Left colon (tissue), 2 donors: ENCODE measurements around the gene FEM1C. TPM values are rescaled to one million over a fixed set of nuclear protein-coding genes. Genes with fewer than 3 reads are reported as not detected.

Experiments
- ATAC-seq: fragments of 200-7000 bp; cut with Tn5 transposase; one replicate; pipeline ENCODE4 v1.9.1; 2020; ENCODE audit warnings: mild to moderate bottlenecking, moderate library complexity
- DNase-seq, 2 donors: peaks; one replicate each; pipeline ENCODE4 v3.0.0-alpha.2; 2020
- intact Hi-C, 2 donors: fragments of 100-400 bp; cut with DNase I in 1 of 2; cut with micrococcal nuclease in 1 of 2; formaldehyde crosslinking; loops; one replicate each; pipeline versions ENCODE4 v1.11.2 to v1.14.0; 2022; cut with DNase I, micrococcal nuclease
- total RNA-seq, 2 donors: library from RNA; stranded (reverse); fragmentation: NEBNext Ultra II Directional; extraction: Animal tissue kit (Norgen Biotek cat#: 25700); gene quantifications; one replicate each; pipeline ENCODE4 v1.2.1, GENCODE V29; 2021
- donor health status: DM: no; HTN: no; CAD: no.
- donor health status: DM: yes; HTN: yes; CAD: no.

FEM1C gene
- total RNA-seq, 2 donors from 2014 or later, result 36.4 to 42.5 TPM

DNA sequence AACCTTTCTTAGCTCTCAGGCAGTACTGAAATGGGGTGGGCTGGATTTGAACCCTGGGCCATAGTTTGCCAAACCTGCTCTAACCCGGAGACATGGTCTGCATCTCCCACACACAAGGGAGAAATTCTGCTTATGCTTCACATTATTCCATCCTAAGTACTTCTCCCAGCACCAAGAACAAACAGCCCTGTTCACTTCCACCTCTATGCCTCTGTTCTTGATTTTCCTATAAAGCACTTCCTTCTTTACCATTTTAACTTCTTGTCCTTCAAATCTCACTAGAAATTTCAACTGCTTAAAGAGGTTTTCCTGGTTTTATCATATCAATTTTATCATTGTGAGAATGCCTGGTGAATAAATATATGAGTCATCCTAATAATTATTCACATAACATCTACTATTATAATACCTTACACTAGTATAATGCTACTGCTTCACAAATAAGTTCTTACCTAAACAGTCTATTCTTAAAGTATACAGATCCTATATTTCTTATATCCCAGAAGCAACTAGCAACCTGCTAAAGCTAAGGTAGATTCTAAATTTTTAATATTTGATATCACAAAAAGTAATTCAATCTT is 12.7 kb downstream of the FEM1C start:
- intact Hi-C loops, result loop anchor here in 1 of 2 donors (10.0 kb wide), 1 partner anchor 107 kb away; no protein-coding TSS in a partner anchor
- DNase-seq (no peak), ATAC-seq (peak; percentile 57)

- no peak for ATAC-seq
- no peak for DNase-seq
- intact Hi-C loops, result loop anchor here in 1 of 2 donors (10.0 kb wide), 1 partner anchor 107 kb away; no protein-coding TSS in a partner anchor
These were observed 13.2 kb downstream of the FEM1C start for GRCh38 chr5:115531380-115531779.

- intact Hi-C loops, result loop anchor here in 1 of 2 donors (10.0 kb wide), 1 partner anchor 106 kb away; no protein-coding TSS in a partner anchor
- ATAC-seq (no peak), DNase-seq (no peak)
These were observed 14.1 kb downstream of the FEM1C start for GRCh38 chr5:115530426-115530825.

DNA sequence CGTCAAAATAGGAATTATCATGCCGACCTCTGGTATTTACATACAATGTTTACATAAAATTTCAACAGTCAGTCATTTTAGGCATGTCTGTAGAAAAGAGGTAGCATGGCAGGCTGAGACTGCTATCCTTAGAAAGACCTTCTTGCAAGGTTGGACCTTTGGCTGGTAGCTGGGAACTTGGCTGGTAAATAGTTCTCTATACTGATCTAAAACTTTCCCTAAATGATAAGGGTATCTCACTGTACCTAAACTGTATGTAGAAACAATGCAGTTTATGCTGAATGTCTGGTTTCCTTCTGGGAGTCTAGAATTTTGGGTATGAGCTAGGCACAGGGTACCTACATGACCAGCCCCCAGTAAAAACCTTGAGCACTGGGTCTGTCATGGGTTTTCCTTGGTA is 18.0 kb downstream of the FEM1C start:
- ATAC-seq (no peak), DNase-seq (no peak)
- intact Hi-C loops, result no loop called here

DNA sequence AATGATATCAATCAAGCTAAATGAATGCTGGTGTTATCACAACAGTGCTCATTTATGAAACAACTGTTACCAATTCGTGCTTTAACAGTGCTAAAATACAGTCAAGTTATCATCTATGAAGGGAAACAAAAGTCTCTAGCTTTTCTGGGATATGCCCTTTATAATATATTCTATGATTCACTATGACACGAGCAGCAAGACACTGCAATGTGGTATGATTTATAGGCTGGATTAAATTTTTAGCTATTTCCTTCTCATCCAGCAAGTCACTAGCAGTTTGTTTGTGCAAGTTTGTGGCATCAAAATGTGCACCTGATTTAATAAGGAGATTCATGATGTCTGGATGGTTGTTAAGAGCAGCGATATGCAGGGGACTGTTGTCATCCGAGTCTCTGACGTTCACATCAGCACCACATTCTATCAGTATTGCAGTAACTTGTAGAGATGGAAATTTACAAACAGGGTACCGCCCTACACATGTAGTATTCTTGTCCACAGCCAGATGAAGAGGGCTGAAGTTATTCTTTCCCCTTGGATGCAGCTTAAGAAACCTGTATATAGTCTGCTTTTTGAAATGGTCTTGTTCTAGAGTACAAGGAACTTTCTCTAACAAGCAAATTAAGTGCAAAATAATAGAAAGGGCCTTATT is 20.3 kb downstream of the FEM1C start:
- DNase-seq, result no peak
- intact Hi-C loops, result no loop called here
- ATAC-seq, result peak; percentile 34

DNA sequence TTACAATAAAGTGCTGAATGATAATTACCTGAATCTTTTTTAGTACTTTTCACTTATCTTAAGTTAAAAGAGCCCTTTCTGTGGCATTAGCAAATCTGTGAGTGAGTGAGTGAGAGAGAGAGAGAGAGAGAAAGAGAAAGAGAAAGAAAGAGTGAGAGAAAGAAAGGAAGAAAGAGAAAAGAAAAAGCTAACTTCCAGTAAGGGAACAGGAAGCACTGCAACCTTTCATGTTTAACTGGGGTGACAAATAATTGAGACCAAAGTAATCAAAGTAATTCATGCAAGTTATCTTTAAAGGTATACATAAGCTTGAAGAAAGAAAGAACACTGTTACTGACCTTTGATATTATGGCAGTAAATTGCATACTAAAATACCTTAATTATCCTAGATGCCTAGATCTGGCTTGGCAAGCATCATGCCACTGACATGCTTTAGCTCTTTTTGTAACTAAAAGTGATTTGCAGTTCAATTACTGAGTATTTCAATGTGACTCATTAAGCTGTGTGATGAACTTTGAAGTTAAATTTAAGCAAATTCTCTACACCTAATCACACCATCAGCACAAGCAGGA is 21.7 kb downstream of the FEM1C start:
- intact Hi-C loops, result no loop called here
- ATAC-seq, result peak; percentile 90
- DNase-seq, result peak in 1 of 2 donors; percentile 16

DNA sequence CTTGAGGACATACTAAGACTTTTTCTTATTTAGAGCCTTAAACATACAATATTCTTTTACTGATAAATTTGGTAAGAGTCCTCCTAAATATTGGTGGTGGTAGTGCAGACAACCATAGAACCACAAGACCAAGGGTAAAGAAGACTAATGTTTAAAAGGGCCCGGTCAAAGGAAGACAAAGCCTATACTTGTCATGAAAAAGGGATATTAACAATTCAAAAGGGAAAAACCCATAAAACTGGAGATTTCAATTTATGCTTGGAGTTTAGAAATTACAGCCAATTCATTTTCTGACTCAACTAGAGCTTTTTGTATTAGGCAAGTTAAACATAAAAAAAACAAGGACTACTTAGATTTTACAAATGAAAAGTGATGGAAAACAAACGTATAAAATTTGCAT is 24.4 kb downstream of the FEM1C start:
- ATAC-seq (no peak), DNase-seq (no peak)
- intact Hi-C loops, result no loop called here

DNA sequence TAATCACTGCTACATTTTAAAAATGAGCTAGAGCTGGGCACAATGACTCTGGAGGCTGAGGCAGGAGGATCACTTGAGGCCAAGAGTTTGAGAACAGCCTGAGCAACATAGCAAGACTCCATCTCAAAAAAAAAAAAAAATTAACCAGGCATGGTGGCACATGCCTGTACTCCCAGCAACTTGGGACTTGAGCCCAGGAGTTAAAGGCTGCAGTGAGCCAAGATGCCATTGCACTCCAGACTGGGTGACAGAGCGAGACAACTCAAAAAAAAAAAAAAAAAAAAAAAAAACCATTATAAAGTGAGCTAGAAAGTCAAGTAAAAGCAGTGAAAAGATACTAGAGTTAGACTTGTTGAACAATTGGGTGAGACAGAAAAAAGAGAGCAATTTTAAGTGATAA is 28.2 kb downstream of the FEM1C start:
- ATAC-seq (no peak), DNase-seq (no peak)
- intact Hi-C loops, result no loop called here

DNA sequence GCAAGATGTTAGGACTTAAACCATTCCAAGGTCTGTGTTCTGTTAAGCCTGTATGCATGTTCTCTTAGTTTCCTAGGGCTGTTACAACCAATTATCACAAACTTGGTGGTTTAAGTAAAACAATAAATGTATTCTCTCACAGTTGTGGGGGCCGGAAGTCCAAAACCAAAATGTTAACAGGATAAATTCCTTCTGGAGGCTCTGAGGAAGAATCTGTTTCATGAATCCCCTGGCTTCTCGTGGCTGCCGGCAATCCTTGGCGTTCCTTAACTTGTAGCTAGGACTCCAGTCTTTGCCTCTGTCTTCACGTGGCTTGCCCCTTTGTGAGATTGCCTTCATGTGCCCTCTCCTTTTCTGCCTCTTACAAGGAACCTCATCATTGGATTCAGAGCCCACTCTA is 30.4 kb downstream of the FEM1C start:
- ATAC-seq (no peak), DNase-seq (no peak)
- intact Hi-C loops, result no loop called here

GRCh38 chr5:115511632-115512031 is 32.9 kb downstream of the FEM1C start:
- ATAC-seq, result no peak
- intact Hi-C loops, result no loop called here
- no peak for DNase-seq

- intact Hi-C loops, result no loop called here
- ATAC-seq, result no peak
- DNase-seq, result no peak
These were observed 34.4 kb downstream of the FEM1C start for GRCh38 chr5:115510145-115510645.

- intact Hi-C loops, result no loop called here
- DNase-seq (no peak), ATAC-seq (no peak)
These were observed 35.0 kb downstream of the FEM1C start for GRCh38 chr5:115509547-115509946.

GRCh38 chr5:115507681-115508080 is 36.9 kb downstream of the FEM1C start:
- ATAC-seq, result no peak
- DNase-seq, result no peak
- intact Hi-C loops, result no loop called here

- intact Hi-C loops, result no loop called here
- no peak for DNase-seq
- peak; percentile 60 for ATAC-seq
These were observed 41.2 kb downstream of the FEM1C start for GRCh38 chr5:115503420-115503819.

- ATAC-seq, result no peak
- intact Hi-C loops, result no loop called here
- DNase-seq, result no peak
These were observed 42.9 kb downstream of the FEM1C start for GRCh38 chr5:115501464-115502210.

GRCh38 chr5:115500225-115500624 is 44.4 kb downstream of the FEM1C start:
- ATAC-seq (no peak), DNase-seq (no peak)
- intact Hi-C loops, result no loop called here

GRCh38 chr5:115496936-115497576 is 47.5 kb downstream of the FEM1C start:
- intact Hi-C loops, result no loop called here
- ATAC-seq (no peak), DNase-seq (no peak)

DNA sequence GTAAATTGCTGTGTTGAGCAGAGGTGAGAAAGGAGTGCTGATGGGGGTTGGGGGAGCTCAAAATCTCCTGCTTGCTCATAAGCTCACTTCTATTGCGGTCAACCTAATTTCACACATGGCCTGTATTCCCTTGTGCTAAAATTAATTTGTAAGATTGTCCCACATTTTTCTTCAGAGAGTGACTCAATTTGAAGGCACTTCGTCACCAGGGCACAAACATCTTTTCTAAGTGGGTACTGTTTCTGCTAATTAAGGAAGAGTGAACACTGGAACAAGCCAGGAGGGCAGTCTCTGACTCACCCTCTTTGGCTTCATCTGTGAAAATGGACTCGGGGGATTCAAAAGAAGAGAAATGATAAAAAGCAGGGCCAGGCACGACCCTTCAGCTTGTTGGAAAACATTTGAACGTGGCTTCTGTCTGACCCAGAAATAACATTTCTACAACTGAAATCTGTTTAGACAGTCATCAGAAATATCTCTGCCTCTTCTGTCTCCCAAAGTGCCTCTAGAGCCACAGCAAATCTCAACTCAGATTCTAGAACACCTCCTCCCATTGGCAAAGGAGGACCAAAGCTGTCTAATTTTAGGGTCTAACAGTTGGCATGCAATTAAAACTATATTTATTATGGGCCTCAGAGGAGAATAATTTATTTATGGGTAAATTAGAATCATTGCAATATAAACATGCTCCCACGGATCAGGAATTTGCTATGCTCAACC is 49.8 kb downstream of the FEM1C start:
- no peak for DNase-seq
- no peak for ATAC-seq
- intact Hi-C loops, result no loop called here

- DNase-seq (no peak), ATAC-seq (no peak)
- intact Hi-C loops, result no loop called here
These were observed 54.0 kb downstream of the FEM1C start for GRCh38 chr5:115490596-115490995.
